ENCODE measurements around the gene GOLGB1. TPM values are rescaled to one million over a fixed set of nuclear protein-coding genes. Genes with fewer than 3 reads are reported as not detected.

Gene GOLGB1
- total and polyA plus RNA-seq, 10 of the 15 experiments (the other 5 are each of a cell fraction or from before 2014, with no cell fraction given) = 7.4 to 34.5 (median 21.8) TPM

- in situ Hi-C loops (cut with MboI) (no loop called here), intact Hi-C loops (cut with micrococcal nuclease; ENCODE audit: unreplicated experiment) (no loop called here)
- Histone ChIP-seq H3K4me1 (ENCODE audit: control insufficient read depth, insufficient read depth, low read length) (no peaks in the 10 kb centered on the region), H2AFZ (ENCODE audit: control insufficient read depth, low read depth, low read length) (no peak overlapping the region), H3K9me3 (replicated peaks; ENCODE audit: control insufficient read depth, insufficient read depth, low read length) (no peaks in the 10 kb centered on the region), H3K9ac (ENCODE audit: control insufficient read depth, insufficient read depth, low read length) (no peak overlapping the region), H3K27ac (ENCODE audit: control insufficient read depth, insufficient read depth) (no peak overlapping the region), H3K36me3 (ENCODE audit: control insufficient read depth in 2 of 2, insufficient read depth in 2 of 2, low read length in 1 of 2) (no peaks in the 10 kb centered on the region), H3K4me3 (no peak overlapping the region), H4K20me1 (ENCODE audit: control insufficient read depth, insufficient read depth) (no peaks in the 10 kb centered on the region), H3K79me2 (ENCODE audit: control insufficient read depth, insufficient read depth, low read length) (peaks cover 26% of the 10 kb centered on the region), H3K4me2 (ENCODE audit: control insufficient read depth, insufficient read depth) (no peak overlapping the region), H3K27me3 (replicated peaks in 1 of 2; ENCODE audit: control insufficient read depth in 2 of 2, insufficient read depth in 2 of 2, low read length in 1 of 2) (no peaks in the 10 kb centered on the region; a peak in 1 of 4 replicates)
- ATAC-seq (no peak), DNase-seq (ENCODE audit: low read depth, low spot score) (no peak), FAIRE-seq (no peak)
- 21% methylated on average over 1 of the region's 1 CpG for WGBS (ENCODE audit: insufficient coverage, insufficient replicate concordance, low lambda C conversion rate, missing lambda C conversion rate)
- BruUV-seq (replicated peaks) = no TSS peak
- ChIA-PET POLR2A (no interaction called here), SMC1A (ENCODE audit: uncharacterized antibody, unreplicated experiment) (interaction anchor here (0.6 to 1.3 kb wide), 2 partner anchors 57 to 89 kb away, joined by 3 to 4 read pairs; no protein-coding TSS in a partner anchor), RAD21 (ENCODE audit: unreplicated experiment) (no interaction called here), CTCF (no interaction called here)
- TF ChIP-seq IKZF2 (IDR thresholded peaks at IDR 0.05) (no peak), POLR2AphosphoS5 (IDR thresholded peaks at IDR 0.05; ENCODE audit: low read length) (no peak), JUND (IDR thresholded peaks at IDR 0.05; ENCODE audit: low read depth, low read length) (no peak)
- TF ChIP-seq, protein P1, sequence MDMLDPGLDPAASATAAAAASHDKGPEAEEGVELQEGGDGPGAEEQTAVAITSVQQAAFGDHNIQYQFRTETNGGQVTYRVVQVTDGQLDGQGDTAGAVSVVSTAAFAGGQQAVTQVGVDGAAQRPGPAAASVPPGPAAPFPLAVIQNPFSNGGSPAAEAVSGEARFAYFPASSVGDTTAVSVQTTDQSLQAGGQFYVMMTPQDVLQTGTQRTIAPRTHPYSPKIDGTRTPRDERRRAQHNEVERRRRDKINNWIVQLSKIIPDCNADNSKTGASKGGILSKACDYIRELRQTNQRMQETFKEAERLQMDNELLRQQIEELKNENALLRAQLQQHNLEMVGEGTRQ (IDR thresholded peaks at IDR 0.05; ENCODE audit: borderline replicate concordance, low read depth, low read length) = no peak
- TF ChIP-seq, protein P2, sequence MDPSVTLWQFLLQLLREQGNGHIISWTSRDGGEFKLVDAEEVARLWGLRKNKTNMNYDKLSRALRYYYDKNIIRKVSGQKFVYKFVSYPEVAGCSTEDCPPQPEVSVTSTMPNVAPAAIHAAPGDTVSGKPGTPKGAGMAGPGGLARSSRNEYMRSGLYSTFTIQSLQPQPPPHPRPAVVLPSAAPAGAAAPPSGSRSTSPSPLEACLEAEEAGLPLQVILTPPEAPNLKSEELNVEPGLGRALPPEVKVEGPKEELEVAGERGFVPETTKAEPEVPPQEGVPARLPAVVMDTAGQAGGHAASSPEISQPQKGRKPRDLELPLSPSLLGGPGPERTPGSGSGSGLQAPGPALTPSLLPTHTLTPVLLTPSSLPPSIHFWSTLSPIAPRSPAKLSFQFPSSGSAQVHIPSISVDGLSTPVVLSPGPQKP (IDR thresholded peaks at IDR 0.05; ENCODE audit: low read depth, low read length) = no peak
Observed at GRCh38 chr3:121752261-121752660, 2.7 kb upstream of the GOLGB1 start.

Measured in GM12878 (cell line).